Smooth muscle cell (in vitro differentiated cells): ENCODE data around the gene SMURF1. TPM values are rescaled to one million over a fixed set of nuclear protein-coding genes. Genes with fewer than 3 reads are reported as not detected.
"Not testable (repeated sequence)": the region's sequence is repeated elsewhere in the genome, so short reads cannot be mapped to it uniquely, and the experiment has no call there.

Source experiments
- DNase-seq: peaks from one replicate; lab custom pipeline; 2025; ENCODE audit not compliant: unreplicated experiment; lab: John Stamatoyannopoulos, UW
- H2AFZ ChIP-seq: fragments of 200-600 bp; sonication (generic); 2 replicates; pipeline ENCODE4 v1.6.0; 2016; ENCODE audit warnings: antibody characterized with exemption, low read depth, mild to moderate bottlenecking
- H3F3A ChIP-seq: fragments of 200-600 bp; sonication (generic); 2 replicates; pipeline ENCODE4 v1.6.0; 2017; ENCODE audit warnings: antibody characterized with exemption, low read depth
- H3K27ac ChIP-seq: fragments of 200-600 bp; sonication (generic); 2 replicates; pipeline ENCODE4 v1.5.1; 2016; ENCODE audit warnings: low read depth, mild to moderate bottlenecking
- H3K27me3 ChIP-seq: fragments of 200-600 bp; sonication (generic); 2 replicates; pipeline ENCODE4 v1.6.1; 2016; ENCODE audit warnings: low read depth, mild to moderate bottlenecking
- H3K36me3 ChIP-seq: fragments of 200-600 bp; sonication (generic); 2 replicates; pipeline ENCODE4 v1.5.1; 2016; ENCODE audit warnings: low read depth
- H3K4me1 ChIP-seq: fragments of 200-600 bp; sonication (generic); 2 replicates; pipeline ENCODE4 v1.5.1; 2016; ENCODE audit warnings: low read depth
- H3K4me2 ChIP-seq: fragments of 200-600 bp; sonication (generic); 2 replicates; pipeline ENCODE4 v1.6.0; 2016; ENCODE audit warnings: mild to moderate bottlenecking
- H3K4me3 ChIP-seq: fragments of 200-600 bp; sonication (generic); 2 replicates; pipeline ENCODE4 v1.5.1; 2016; ENCODE audit warnings: mild to moderate bottlenecking
- H3K79me2 ChIP-seq: fragments of 200-600 bp; sonication (generic); 2 replicates; pipeline ENCODE4 v1.6.0; 2016; ENCODE audit warnings: low read depth, mild to moderate bottlenecking
- H3K9ac ChIP-seq: fragments of 200-600 bp; sonication (generic); 2 replicates; pipeline ENCODE4 v1.6.0; 2016; ENCODE audit warnings: low read depth
- H3K9me3 ChIP-seq: fragments of 200-600 bp; sonication (generic); replicated peaks from 2 replicates; pipeline ENCODE4 v1.5.1; 2016; ENCODE audit warnings: low read depth
- H4K20me1 ChIP-seq: fragments of 200-600 bp; sonication (generic); 2 replicates; pipeline ENCODE4 v1.6.0; 2016; ENCODE audit warnings: low read depth
- CTCF ChIP-seq: fragments of 200-600 bp; sonication (generic); IDR thresholded peaks from 2 replicates; pipeline ENCODE4 v1.5.1; 2017; ENCODE audit warnings: borderline replicate concordance, mild to moderate bottlenecking, antibody characterized with exemption; ENCODE audit not compliant: insufficient read depth, poor library complexity, severe bottlenecking
- WGBS: methylation state at CpG from one replicate; pipeline ENCODE4 v1.1.7; 2016; ENCODE audit warnings: low lambda C conversion rate; 5-methylcytosine and 5-hydroxymethylcytosine counted together
- polyA plus RNA-seq: library from polyadenylated mRNA; unstranded; fragments of >200 nt; fragmentation: Nextera tagmentation; extraction: Ambion mirVana; gene quantifications from 2 replicates; pipeline ENCODE4 v1.2.1, GENCODE V29; 2016
- total RNA-seq: library from RNA; depleted of rRNA; stranded (reverse); fragments of >200 nt; gene quantifications from 2 replicates; pipeline ENCODE4 v1.2.3, GENCODE V29; 2014

SMURF1 gene
- total and polyA plus RNA-seq, 2 experiments from 2014 or later, result 17.5 to 28.5 TPM

- Histone ChIP-seq H3K4me1 (peaks cover 16% of the 10 kb centered on the region), H4K20me1 (peaks cover 94% of the 10 kb centered on the region), H3K9ac (no peak overlapping the region), H3K4me2 (no peak overlapping the region), H2AFZ (no peak overlapping the region), H3K27ac (peak overlapping the region; percentile 25), H3K79me2 (peaks cover 100% of the 10 kb centered on the region), H3K9me3 (no peaks in the 10 kb centered on the region), H3K27me3 (no peaks in the 10 kb centered on the region), H3K36me3 (no peaks in the 10 kb centered on the region), H3K4me3 (no peak overlapping the region), H3F3A (no peaks in the 10 kb centered on the region)
- WGBS, result 82% methylated on average over 4 of the region's 4 CpGs
- DNase-seq, result no peak
- TF ChIP-seq CTCF, result no peak
These were observed 37.1 kb downstream of the SMURF1 start for GRCh38 chr7:99106821-99107241.

- H3K79me2 ChIP-seq, result peaks cover 100% of the 10 kb centered on the region
These were observed 37.5 kb downstream of the SMURF1 start for GRCh38 chr7:99106411-99106810.

GRCh38 chr7:99105756-99106155, 38.2 kb downstream of the SMURF1 start:
- no peak overlapping the region for H3K4me2 ChIP-seq
- no peaks in the 10 kb centered on the region for H3K9me3 ChIP-seq
- H3K9ac ChIP-seq, result no peak overlapping the region
- DNase-seq, result no peak
- H3K27ac ChIP-seq, result peak overlapping the region; percentile 19
- no peak for TF ChIP-seq CTCF
- peaks cover 100% of the 10 kb centered on the region for H3K79me2 ChIP-seq
- H3K36me3 ChIP-seq, result no peaks in the 10 kb centered on the region
- 93% methylated on average over 3 of the region's 3 CpGs for WGBS
- peaks cover 85% of the 10 kb centered on the region for H4K20me1 ChIP-seq
- no peaks in the 10 kb centered on the region for H3K27me3 ChIP-seq
- H2AFZ ChIP-seq, result no peak overlapping the region
- H3K4me1 ChIP-seq, result peaks cover 16% of the 10 kb centered on the region
- H3F3A ChIP-seq, result no peaks in the 10 kb centered on the region
- H3K4me3 ChIP-seq, result no peak overlapping the region

More at GRCh38 chr7:99106411-99106810, 37.5 kb downstream of the SMURF1 start:
- DNase-seq, result no peak
- no peak overlapping the region for H3K4me3 ChIP-seq
- no peaks in the 10 kb centered on the region for H3F3A ChIP-seq
- H3K27ac ChIP-seq, result peak overlapping the region; percentile 19
- H4K20me1 ChIP-seq, result peaks cover 90% of the 10 kb centered on the region
- H3K36me3 ChIP-seq, result no peaks in the 10 kb centered on the region
- no peak overlapping the region for H3K9ac ChIP-seq
- no peak for TF ChIP-seq CTCF
- peaks cover 16% of the 10 kb centered on the region for H3K4me1 ChIP-seq
- H2AFZ ChIP-seq, result no peak overlapping the region
- no peaks in the 10 kb centered on the region for H3K9me3 ChIP-seq
- H3K4me2 ChIP-seq, result no peak overlapping the region
- no peaks in the 10 kb centered on the region for H3K27me3 ChIP-seq
- WGBS, result 81% methylated on average over 6 of the region's 6 CpGs

GRCh38 chr7:99104631-99105030, 39.3 kb downstream of the SMURF1 start:
- DNase-seq, result no peak
- Histone ChIP-seq H3K4me1 (peaks cover 16% of the 10 kb centered on the region), H3K27me3 (no peaks in the 10 kb centered on the region), H2AFZ (no peak overlapping the region), H3K27ac (no peak overlapping the region), H3F3A (peaks cover 2% of the 10 kb centered on the region), H3K4me3 (no peak overlapping the region), H3K36me3 (no peaks in the 10 kb centered on the region), H3K79me2 (peaks cover 100% of the 10 kb centered on the region), H3K9me3 (no peaks in the 10 kb centered on the region), H3K9ac (no peak overlapping the region), H3K4me2 (no peak overlapping the region), H4K20me1 (peaks cover 77% of the 10 kb centered on the region)
- TF ChIP-seq CTCF, result no peak
- WGBS, result 97% methylated on average over 3 of the region's 3 CpGs

- 97% methylated on average over 13 of the region's 13 CpGs for WGBS
- H3K9me3 ChIP-seq, H3K27me3 ChIP-seq, DNase-seq, H2AFZ ChIP-seq, H3K36me3 ChIP-seq, H3K4me3 ChIP-seq, H3F3A ChIP-seq, H3K9ac ChIP-seq: not testable (repeated sequence)
- Histone ChIP-seq H3K27ac (peak overlapping the region; percentile 64), H3K79me2 (peaks cover 100% of the 10 kb centered on the region), H4K20me1 (peaks cover 77% of the 10 kb centered on the region), H3K4me2 (peak overlapping the region; percentile 57), H3K4me1 (peaks cover 16% of the 10 kb centered on the region)
These were observed 40.1 kb downstream of the SMURF1 start for GRCh38 chr7:99103836-99104235.
